Measurements from ENCODE around the gene PUSL1. TPM values are rescaled to one million over a fixed set of nuclear protein-coding genes. Genes with fewer than 3 reads are reported as not detected.
A peak's percentile ranks its signal among the peaks of the same experiment; 100 is the strongest.

PUSL1 gene
- total RNA-seq, 4 donors from 2014 or later = 6.2 to 13.1 (median 9.5) TPM

GRCh38 chr1:1324084-1324523 lies 15.7 kb downstream of the PUSL1 start:
- H3K4me3 ChIP-seq = peak overlapping the region; percentile 78 to 95 (median 85)
- H3K36me3 ChIP-seq = peaks cover 0 to 23% of the 10 kb centered on the region in 2 donors
- in situ Hi-C loops (cut with MboI; ENCODE audit: low sequenced_read_pairs in 4 of 4) = no loop called here
- DNase-seq (no peak), ATAC-seq (peak; percentile 10 to 28)
- no peaks in the 10 kb centered on the region for H3K9me3 ChIP-seq
- peak overlapping the region; percentile 86 to 97 (median 92) for H3K27ac ChIP-seq
- TF ChIP-seq CTCF (IDR thresholded peaks at IDR 0.05 in 4 of 5, conservative IDR thresholded peaks at IDR 0.05 in 1 of 5) (no peak), POLR2A (IDR thresholded peaks at IDR 0.05) (no peak)
- H3K27me3 ChIP-seq = no peaks in the 10 kb centered on the region
- H3K4me1 ChIP-seq = peaks cover 43 to 53% of the 10 kb centered on the region in 2 donors
- intact Hi-C loops (cut with DNase I; ENCODE audit: low total_unique reads) = loop anchor here (2.0 kb wide), 2 partner anchors 15 to 25 kb away; partner anchors contain the start of genes DVL1 and PUSL1

- ATAC-seq = peak; percentile 83 to 88
- peak within 1 kb of the TSS; percentile 78 to 95 (median 85) for H3K4me3 ChIP-seq
- in situ Hi-C loops (cut with MboI; ENCODE audit: low sequenced_read_pairs in 4 of 4) (no loop called here), intact Hi-C loops (cut with DNase I; ENCODE audit: low total_unique reads) (loop anchor here (2.0 kb wide), 2 partner anchors 16 to 24 kb away; partner anchors contain the start of genes DVL1 and PUSL1)
- peak; percentile 76 to 91 for TF ChIP-seq POLR2A (IDR thresholded peaks at IDR 0.05)
- TF ChIP-seq CTCF (IDR thresholded peaks at IDR 0.05 in 4 of 5, conservative IDR thresholded peaks at IDR 0.05 in 1 of 5) = no peak
- no peaks in the 10 kb centered on the region for H3K9me3 ChIP-seq
- H3K4me1 ChIP-seq = peaks cover 43 to 53% of the 10 kb centered on the region in 2 donors
- DNase-seq = peak; percentile 91 to 92
- peak within 1 kb of the TSS; percentile 86 to 97 (median 92) for H3K27ac ChIP-seq
- no peaks in the 10 kb centered on the region for H3K27me3 ChIP-seq
- peaks cover 0 to 17% of the 10 kb centered on the region in 2 donors for H3K36me3 ChIP-seq
Observed at GRCh38 chr1:1324524-1325287, 16.3 kb downstream of the PUSL1 start, which contains the start of the genes CPTP and INTS11. TSS of gene CPTP (plus strand) at chr1:1324802. CDS start at chr1:1326911, 2,109 bp downstream. TSS of gene INTS11 (minus strand) at chr1:1324660. CDS start at chr1:1324608, 52 bp downstream.

GRCh38 chr1:1325288-1326074 lies 17.1 kb downstream of the PUSL1 start:
- intact Hi-C loops (cut with DNase I; ENCODE audit: low total_unique reads) = loop anchor here (2.0 kb wide), 2 partner anchors 17 to 23 kb away; partner anchors contain the start of genes DVL1 and PUSL1
- Histone ChIP-seq H3K27ac (peak overlapping the region; percentile 86 to 97 (median 92)), H3K27me3 (no peaks in the 10 kb centered on the region), H3K9me3 (no peaks in the 10 kb centered on the region), H3K36me3 (peaks cover 0 to 11% of the 10 kb centered on the region in 2 donors), H3K4me1 (peaks cover 47 to 57% of the 10 kb centered on the region in 2 donors), H3K4me3 (peak overlapping the region; percentile 78 to 95 (median 85))
- ATAC-seq (peak in 1 of 2 donors; percentile 43), DNase-seq (peak in 1 of 2 donors; percentile 67)
- TF ChIP-seq CTCF (IDR thresholded peaks at IDR 0.05 in 4 of 5, conservative IDR thresholded peaks at IDR 0.05 in 1 of 5) (no peak), POLR2A (IDR thresholded peaks at IDR 0.05) (no peak)
- in situ Hi-C loops (cut with MboI; ENCODE audit: low sequenced_read_pairs in 4 of 4) = no loop called here

- Histone ChIP-seq H3K4me3 (peak overlapping the region; percentile 78 to 95 (median 85)), H3K36me3 (peaks cover 0 to 9% of the 10 kb centered on the region in 2 donors), H3K4me1 (peaks cover 47 to 58% of the 10 kb centered on the region in 2 donors), H3K27ac (peak overlapping the region; percentile 86 to 97 (median 92)), H3K27me3 (no peaks in the 10 kb centered on the region), H3K9me3 (no peaks in the 10 kb centered on the region)
- in situ Hi-C loops (cut with MboI; ENCODE audit: low sequenced_read_pairs in 4 of 4) (no loop called here), intact Hi-C loops (cut with DNase I; ENCODE audit: low total_unique reads) (no loop called here)
- ATAC-seq (no peak), DNase-seq (no peak)
- TF ChIP-seq POLR2A (IDR thresholded peaks at IDR 0.05) = no peak
- TF ChIP-seq CTCF (IDR thresholded peaks at IDR 0.05 in 4 of 5, conservative IDR thresholded peaks at IDR 0.05 in 1 of 5) = no peak
Observed at GRCh38 chr1:1326075-1326605, 17.7 kb downstream of the PUSL1 start.
